OCI-M2 (cell line): ENCODE data around the gene GSTO1.

Source experiments
- DNase-seq: peaks from one replicate; lab custom pipeline; 2025; ENCODE audit not compliant: unreplicated experiment; lab: John Stamatoyannopoulos, UW

Gene GSTO1

GRCh38 chr10:104250371-104250770, 4.3 kb upstream of the GSTO1 start:
- no peak for DNase-seq

GRCh38 chr10:104251443-104251842, 3.2 kb upstream of the GSTO1 start:
- no peak for DNase-seq

- no peak for DNase-seq
Observed at GRCh38 chr10:104252368-104252767, 2.3 kb upstream of the GSTO1 start.

DNA sequence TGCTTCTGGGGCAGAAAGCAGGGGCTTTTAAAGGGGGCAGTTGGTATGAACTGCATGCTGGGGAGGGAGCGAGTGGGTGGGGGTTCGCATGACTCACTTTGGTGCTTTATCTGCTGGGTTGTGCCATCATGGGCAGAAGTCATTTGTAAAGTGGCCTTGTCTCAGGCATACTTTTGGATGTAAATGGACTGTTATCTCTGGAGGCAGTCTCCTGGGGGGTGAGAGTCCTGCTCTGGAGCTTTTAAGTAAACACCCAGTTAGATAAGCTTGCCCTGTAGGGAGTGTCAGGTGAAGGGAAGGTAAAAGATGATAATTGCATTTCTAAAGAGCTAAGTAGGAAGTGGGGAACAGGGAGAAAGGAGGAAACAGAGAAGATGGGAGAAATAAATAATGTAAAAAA, 1.6 kb upstream of the GSTO1 start:
- DNase-seq, result peak; percentile 63

GRCh38 chr10:104253606-104254410, 884 bp upstream of the GSTO1 start:
- no peak for DNase-seq

- no peak for DNase-seq
Observed at GRCh38 chr10:104255311-104255981, 754 bp downstream of the GSTO1 start.

- DNase-seq, result no peak
Observed at GRCh38 chr10:104256335-104256961, 1.8 kb downstream of the GSTO1 start.

GRCh38 chr10:104257235-104257634, 2.5 kb downstream of the GSTO1 start:
- DNase-seq, result no peak

DNA sequence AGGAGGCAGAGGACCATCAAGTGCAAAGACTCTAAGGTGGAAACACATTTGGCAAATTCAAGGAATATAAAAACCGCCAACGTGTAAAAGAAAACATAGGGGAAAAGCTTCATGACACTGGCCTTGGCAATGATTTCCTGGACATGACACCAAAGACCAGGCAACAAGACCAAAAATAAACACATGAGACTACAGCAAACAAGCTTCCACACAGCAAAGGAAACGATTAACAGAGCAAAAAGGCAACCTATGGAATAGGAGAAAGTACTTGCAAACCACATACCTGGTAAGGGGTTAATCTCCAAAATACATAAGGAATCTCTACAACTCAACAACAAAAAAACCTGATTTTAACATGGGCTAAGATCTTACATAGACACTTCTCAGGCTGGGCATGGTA, 3.5 kb downstream of the GSTO1 start:
- DNase-seq, result no peak

GRCh38 chr10:104259456-104259855, 4.8 kb downstream of the GSTO1 start:
- DNase-seq, result no peak

- DNase-seq, result peak; percentile 73
Observed at GRCh38 chr10:104259999-104260774, 5.5 kb downstream of the GSTO1 start.

DNA sequence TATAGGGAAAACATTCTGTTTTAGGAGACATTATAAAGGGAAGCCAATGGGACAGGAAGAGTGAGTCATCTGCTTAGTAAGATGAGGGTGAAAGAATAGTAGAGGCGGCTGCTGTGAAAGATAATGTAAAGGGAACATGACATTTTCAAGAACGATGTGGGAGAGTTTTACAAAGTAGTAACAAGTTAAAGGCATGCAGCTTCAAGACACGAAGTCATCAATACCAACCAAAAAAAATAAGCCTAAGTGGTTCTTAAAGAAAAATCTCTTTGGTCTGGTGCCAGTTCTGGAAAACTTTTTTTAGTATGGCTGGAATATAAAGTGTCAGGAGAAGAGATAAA, 6.1 kb downstream of the GSTO1 start:
- DNase-seq, result peak; percentile 73

DNA sequence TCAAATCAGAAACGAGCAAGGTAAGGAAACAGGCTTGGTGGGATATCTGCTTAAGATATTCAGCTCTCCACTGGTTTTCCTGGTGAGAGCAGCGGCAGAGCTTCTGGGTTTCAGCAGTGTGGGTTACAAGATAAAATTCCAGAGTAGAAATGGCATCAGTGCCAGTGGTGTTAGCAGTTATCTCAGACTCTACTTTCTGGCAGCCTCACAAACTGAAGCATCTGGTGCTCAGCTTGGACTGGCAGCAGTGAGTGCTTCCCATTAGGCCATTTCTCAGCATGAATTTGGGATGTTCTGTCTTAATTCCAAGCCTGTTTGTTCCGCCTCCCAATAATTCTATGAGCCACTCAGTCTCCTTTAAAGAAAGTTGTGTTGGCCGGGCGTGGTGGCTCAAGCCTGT, 7.4 kb downstream of the GSTO1 start:
- DNase-seq, result no peak

DNA sequence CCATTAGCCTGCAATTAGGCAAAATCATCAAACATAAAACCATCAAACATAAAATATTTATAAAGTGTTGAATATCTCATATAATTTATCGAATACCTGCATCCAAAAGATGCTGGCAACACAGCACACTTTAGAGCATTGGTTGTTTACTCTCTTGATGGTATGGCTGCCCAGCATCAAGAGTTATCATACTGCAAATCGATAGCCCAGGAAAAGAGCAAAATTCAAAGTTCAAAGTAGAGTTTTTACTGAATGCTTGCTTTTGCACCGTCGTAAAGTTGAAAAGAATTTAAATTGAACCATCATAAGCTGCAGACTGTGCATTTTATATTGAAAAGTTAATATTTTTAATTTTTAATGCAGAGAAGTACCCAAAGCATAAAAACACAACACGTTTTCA, 10.1 kb downstream of the GSTO1 start:
- DNase-seq, result no peak

- no peak for DNase-seq
Observed at GRCh38 chr10:104267721-104268404, 13.2 kb downstream of the GSTO1 start.

- DNase-seq, result peak; percentile 83
Observed at GRCh38 chr10:104268405-104268712, 13.7 kb downstream of the GSTO1 start.

GRCh38 chr10:104268713-104269645, 14.3 kb downstream of the GSTO1 start, which contains the start of gene GSTO2:
TSS of gene GSTO2 (plus strand) at chr10:104269184. CDS start at chr10:104274916, 5,732 bp downstream.
- peak; percentile 83 for DNase-seq

DNA sequence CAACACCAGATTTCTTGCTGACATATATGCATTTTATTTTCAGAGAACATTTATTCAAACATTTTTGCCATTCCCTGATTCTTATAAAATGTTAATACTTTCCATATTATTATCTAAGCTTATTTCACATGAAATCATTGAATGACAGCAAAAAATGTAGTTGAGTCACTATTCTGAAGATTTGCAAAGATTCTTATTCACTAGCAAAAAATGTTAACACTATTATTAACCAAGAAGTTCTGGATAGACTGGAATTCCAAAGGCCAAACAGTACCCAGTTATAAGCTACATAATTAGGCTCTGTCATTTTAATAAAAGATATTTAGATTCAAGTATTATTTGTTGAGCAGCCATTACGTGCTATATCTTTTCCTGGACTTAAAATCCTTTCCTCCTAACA, 18.6 kb downstream of the GSTO1 start:
- DNase-seq, result no peak

- DNase-seq, result no peak
Observed at GRCh38 chr10:104273899-104274575, 19.3 kb downstream of the GSTO1 start.
